ENCODE data around the gene ZYG11A.

DNA sequence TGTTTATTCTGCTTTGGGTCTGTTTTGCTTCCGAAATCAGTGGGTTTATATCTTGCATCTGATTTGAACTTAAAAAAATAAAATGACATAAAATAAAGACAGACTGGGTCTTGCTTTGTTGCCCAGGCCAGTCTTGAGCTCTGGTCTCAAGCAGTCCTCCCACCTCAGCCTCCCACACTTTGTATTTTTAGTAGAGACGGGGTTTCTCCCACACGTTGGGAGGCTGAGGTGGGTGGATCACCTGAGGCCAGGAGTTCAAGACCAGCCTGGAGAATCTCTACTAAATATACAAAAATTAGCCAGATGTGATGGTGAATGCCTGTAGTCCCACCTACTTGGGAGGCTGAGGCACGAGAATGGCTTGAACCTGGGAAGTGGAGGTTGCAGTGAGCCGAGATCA is 5.9 kb downstream of the ZYG11A start:
- TF ChIP-seq, protein P1, sequence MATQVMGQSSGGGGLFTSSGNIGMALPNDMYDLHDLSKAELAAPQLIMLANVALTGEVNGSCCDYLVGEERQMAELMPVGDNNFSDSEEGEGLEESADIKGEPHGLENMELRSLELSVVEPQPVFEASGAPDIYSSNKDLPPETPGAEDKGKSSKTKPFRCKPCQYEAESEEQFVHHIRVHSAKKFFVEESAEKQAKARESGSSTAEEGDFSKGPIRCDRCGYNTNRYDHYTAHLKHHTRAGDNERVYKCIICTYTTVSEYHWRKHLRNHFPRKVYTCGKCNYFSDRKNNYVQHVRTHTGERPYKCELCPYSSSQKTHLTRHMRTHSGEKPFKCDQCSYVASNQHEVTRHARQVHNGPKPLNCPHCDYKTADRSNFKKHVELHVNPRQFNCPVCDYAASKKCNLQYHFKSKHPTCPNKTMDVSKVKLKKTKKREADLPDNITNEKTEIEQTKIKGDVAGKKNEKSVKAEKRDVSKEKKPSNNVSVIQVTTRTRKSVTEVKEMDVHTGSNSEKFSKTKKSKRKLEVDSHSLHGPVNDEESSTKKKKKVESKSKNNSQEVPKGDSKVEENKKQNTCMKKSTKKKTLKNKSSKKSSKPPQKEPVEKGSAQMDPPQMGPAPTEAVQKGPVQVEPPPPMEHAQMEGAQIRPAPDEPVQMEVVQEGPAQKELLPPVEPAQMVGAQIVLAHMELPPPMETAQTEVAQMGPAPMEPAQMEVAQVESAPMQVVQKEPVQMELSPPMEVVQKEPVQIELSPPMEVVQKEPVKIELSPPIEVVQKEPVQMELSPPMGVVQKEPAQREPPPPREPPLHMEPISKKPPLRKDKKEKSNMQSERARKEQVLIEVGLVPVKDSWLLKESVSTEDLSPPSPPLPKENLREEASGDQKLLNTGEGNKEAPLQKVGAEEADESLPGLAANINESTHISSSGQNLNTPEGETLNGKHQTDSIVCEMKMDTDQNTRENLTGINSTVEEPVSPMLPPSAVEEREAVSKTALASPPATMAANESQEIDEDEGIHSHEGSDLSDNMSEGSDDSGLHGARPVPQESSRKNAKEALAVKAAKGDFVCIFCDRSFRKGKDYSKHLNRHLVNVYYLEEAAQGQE (IDR thresholded peaks at IDR 0.05) = no peak
- no peak for TF ChIP-seq RXRA (IDR thresholded peaks at IDR 0.05)
- TF ChIP-seq, protein P2, sequence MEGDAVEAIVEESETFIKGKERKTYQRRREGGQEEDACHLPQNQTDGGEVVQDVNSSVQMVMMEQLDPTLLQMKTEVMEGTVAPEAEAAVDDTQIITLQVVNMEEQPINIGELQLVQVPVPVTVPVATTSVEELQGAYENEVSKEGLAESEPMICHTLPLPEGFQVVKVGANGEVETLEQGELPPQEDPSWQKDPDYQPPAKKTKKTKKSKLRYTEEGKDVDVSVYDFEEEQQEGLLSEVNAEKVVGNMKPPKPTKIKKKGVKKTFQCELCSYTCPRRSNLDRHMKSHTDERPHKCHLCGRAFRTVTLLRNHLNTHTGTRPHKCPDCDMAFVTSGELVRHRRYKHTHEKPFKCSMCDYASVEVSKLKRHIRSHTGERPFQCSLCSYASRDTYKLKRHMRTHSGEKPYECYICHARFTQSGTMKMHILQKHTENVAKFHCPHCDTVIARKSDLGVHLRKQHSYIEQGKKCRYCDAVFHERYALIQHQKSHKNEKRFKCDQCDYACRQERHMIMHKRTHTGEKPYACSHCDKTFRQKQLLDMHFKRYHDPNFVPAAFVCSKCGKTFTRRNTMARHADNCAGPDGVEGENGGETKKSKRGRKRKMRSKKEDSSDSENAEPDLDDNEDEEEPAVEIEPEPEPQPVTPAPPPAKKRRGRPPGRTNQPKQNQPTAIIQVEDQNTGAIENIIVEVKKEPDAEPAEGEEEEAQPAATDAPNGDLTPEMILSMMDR (IDR thresholded peaks at IDR 0.05; ENCODE audit: low read depth, low read length, missing input control) = no peak

Measured in liver (tissue), 3 donors.